ENCODE measurements around the gene SARS1. TPM values are rescaled to one million over a fixed set of nuclear protein-coding genes. Genes with fewer than 3 reads are reported as not detected.

SARS1 gene
- total and polyA plus RNA-seq, 2 donors (not counting 1 experiment from before 2014, with no cell fraction given): 237 to 437 TPM

DNA sequence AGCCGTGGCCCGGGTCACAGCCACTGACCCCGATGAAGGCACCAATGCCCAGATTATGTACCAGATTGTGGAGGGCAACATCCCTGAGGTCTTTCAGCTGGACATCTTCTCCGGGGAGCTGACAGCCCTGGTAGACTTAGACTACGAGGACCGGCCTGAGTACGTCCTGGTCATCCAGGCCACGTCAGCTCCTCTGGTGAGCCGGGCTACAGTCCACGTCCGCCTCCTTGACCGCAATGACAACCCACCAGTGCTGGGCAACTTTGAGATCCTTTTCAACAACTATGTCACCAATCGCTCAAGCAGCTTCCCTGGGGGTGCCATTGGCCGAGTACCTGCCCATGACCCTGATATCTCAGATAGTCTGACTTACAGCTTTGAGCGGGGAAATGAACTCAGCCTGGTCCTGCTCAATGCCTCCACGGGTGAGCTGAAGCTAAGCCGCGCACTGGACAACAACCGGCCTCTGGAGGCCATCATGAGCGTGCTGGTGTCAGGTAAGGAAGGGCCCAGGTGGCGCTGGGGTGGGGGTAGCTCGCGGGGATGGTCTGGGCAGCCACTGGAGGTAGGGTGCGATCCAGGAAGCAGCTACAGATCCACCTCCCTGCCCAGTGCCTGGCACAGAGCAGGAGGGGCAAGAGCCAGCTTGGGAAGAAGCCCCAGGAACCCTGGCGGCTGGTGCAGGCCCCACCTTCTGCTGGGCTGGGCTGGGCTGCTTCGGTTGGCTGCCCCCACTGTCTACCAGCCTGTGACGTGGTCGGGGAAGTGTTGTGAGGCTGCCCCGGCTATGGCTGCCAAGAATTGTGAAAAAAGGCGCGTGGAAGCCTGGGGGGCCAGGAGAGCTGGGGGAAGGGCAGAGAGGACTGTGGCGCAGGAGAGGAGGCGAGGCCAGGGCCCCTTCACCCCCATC, 39.4 kb downstream of the SARS1 start:
- Histone ChIP-seq H3K4me2 (ENCODE audit: extremely low read depth, insufficient read depth, low read length) (no peak overlapping the region), H3K27me3 (ENCODE audit: control insufficient read depth, insufficient read depth, low read length) (no peaks in the 10 kb centered on the region), H3K79me2 (ENCODE audit: control insufficient read depth, insufficient read depth, low read length) (no peaks in the 10 kb centered on the region), H3K27ac (ENCODE audit: insufficient read depth, low read length) (no peak overlapping the region), H3K36me3 (ENCODE audit: control insufficient read depth, insufficient read depth, low read length) (no peaks in the 10 kb centered on the region), H3K9ac (ENCODE audit: insufficient read depth, low read length) (no peak overlapping the region), H4K20me1 (ENCODE audit: control insufficient read depth, extremely low read depth, insufficient read depth, low read length) (no peaks in the 10 kb centered on the region), H2AFZ (ENCODE audit: low read length) (no peak overlapping the region), H3K9me3 (ENCODE audit: control insufficient read depth, insufficient read depth, low read depth, low read length) (no peaks in the 10 kb centered on the region), H3K4me3 (replicated peaks in 1 of 4; ENCODE audit: control extremely low read depth in 1 of 4, insufficient read depth in 1 of 4, low read depth in 3 of 4, low read length in 4 of 4) (no peak overlapping the region), H3K4me1 (ENCODE audit: control insufficient read depth, extremely low read depth, insufficient read depth, low read length) (peaks cover 5% of the 10 kb centered on the region)
- no peak for TF ChIP-seq EZH2 (IDR thresholded peaks at IDR 0.05; ENCODE audit: low read length, missing control alignments)
- TF ChIP-seq, protein P1, sequence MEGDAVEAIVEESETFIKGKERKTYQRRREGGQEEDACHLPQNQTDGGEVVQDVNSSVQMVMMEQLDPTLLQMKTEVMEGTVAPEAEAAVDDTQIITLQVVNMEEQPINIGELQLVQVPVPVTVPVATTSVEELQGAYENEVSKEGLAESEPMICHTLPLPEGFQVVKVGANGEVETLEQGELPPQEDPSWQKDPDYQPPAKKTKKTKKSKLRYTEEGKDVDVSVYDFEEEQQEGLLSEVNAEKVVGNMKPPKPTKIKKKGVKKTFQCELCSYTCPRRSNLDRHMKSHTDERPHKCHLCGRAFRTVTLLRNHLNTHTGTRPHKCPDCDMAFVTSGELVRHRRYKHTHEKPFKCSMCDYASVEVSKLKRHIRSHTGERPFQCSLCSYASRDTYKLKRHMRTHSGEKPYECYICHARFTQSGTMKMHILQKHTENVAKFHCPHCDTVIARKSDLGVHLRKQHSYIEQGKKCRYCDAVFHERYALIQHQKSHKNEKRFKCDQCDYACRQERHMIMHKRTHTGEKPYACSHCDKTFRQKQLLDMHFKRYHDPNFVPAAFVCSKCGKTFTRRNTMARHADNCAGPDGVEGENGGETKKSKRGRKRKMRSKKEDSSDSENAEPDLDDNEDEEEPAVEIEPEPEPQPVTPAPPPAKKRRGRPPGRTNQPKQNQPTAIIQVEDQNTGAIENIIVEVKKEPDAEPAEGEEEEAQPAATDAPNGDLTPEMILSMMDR (conservative IDR thresholded peaks at IDR 0.05 in 1 of 2, IDR thresholded peaks at IDR 0.05 in 1 of 2; ENCODE audit: low read depth in 1 of 2, low read length in 2 of 2): no peak
- DNase-seq (ENCODE audit: low read depth in 2 of 2): peak; percentile 13 to 42

DNA sequence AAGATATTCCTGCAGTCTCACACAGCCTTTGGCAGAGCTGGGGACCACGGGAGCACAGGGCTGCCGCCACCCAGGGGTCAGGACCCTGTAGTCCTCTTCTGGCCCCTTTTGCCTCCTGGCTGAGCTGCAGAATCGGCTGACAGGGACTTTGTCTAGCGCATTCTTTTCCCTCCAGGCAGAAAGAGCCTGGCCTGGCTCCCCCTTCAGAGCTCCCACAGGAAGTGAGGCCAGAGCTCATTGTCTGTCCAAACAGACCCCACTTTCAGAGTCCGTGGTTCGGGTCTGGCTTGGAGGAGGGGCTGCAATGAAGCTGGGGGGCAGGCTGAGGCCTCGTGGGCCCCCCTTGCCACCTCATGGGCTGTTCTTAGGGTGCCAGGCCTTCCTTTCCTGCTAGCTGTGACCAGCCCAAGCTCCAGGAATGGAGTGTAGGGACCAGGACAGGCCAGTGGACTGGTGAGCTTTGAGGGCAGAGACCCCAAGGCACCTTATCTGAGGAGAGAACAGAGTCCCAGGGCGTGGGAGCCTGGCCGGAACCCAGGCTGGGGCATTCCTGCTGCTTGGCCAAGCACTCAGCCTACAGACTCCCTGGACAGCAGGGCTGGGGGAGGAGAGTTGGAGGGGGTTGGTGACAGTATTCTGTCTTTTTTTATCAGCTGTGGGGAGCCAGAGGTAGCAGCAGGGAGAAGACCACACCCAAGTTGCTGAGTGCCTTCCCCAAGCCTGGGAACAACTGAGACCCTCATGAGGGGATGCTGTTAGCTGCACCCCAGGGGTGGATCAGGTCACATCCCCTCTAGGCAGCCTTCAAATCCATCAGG, 40.3 kb downstream of the SARS1 start:
- TF ChIP-seq, protein P1 (conservative IDR thresholded peaks at IDR 0.05 in 1 of 2, IDR thresholded peaks at IDR 0.05 in 1 of 2; ENCODE audit: low read depth in 1 of 2, low read length in 2 of 2): no peak
- no peak for TF ChIP-seq EZH2 (IDR thresholded peaks at IDR 0.05; ENCODE audit: low read length, missing control alignments)
- H3K36me3 ChIP-seq (ENCODE audit: control insufficient read depth, insufficient read depth, low read length): no peaks in the 10 kb centered on the region
- peak overlapping the region; percentile 16 for H3K9ac ChIP-seq (ENCODE audit: insufficient read depth, low read length)
- no peak overlapping the region for H3K4me3 ChIP-seq (replicated peaks in 1 of 4; ENCODE audit: control extremely low read depth in 1 of 4, insufficient read depth in 1 of 4, low read depth in 3 of 4, low read length in 4 of 4)
- no peaks in the 10 kb centered on the region for H4K20me1 ChIP-seq (ENCODE audit: control insufficient read depth, extremely low read depth, insufficient read depth, low read length)
- H3K27ac ChIP-seq (ENCODE audit: insufficient read depth, low read length): no peak overlapping the region
- peak overlapping the region; percentile 30 for H2AFZ ChIP-seq (ENCODE audit: low read length)
- DNase-seq (ENCODE audit: low read depth in 2 of 2): peak in 1 of 2 donors; percentile 48
- H3K79me2 ChIP-seq (ENCODE audit: control insufficient read depth, insufficient read depth, low read length): no peaks in the 10 kb centered on the region
- H3K9me3 ChIP-seq (ENCODE audit: control insufficient read depth, insufficient read depth, low read depth, low read length): no peaks in the 10 kb centered on the region
- no peak overlapping the region for H3K4me2 ChIP-seq (ENCODE audit: extremely low read depth, insufficient read depth, low read length)
- peaks cover 5% of the 10 kb centered on the region for H3K4me1 ChIP-seq (ENCODE audit: control insufficient read depth, extremely low read depth, insufficient read depth, low read length)
- no peaks in the 10 kb centered on the region for H3K27me3 ChIP-seq (ENCODE audit: control insufficient read depth, insufficient read depth, low read length)

DNA sequence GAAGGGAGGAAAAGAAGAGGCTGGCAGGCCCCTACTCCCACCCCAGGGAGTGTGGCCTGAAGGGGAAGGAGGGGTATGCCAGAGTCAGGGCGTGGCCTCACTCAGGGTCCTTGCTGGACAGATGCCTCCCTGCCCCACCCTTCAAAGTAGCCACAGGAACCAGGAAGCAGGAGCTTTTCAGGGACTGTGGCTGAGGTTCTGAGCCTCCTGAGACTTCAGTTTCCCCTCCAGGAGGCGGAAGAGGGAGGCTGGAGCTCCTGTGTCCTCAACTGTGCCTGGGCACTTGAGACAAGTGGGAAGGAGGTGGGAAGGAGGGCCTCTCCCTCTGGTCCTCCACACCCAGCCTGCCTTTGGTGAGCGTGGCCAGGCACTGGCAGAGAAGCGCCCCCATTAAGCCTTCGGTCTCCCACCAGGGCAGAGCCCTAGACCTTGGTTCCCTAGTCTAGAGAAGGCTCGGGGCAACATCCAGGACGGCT, 40.9 kb downstream of the SARS1 start:
- H3K27ac ChIP-seq (ENCODE audit: insufficient read depth, low read length): no peak overlapping the region
- H4K20me1 ChIP-seq (ENCODE audit: control insufficient read depth, extremely low read depth, insufficient read depth, low read length): no peaks in the 10 kb centered on the region
- H3K4me1 ChIP-seq (ENCODE audit: control insufficient read depth, extremely low read depth, insufficient read depth, low read length): peaks cover 5% of the 10 kb centered on the region
- no peak overlapping the region for H3K4me3 ChIP-seq (replicated peaks in 1 of 4; ENCODE audit: control extremely low read depth in 1 of 4, insufficient read depth in 1 of 4, low read depth in 3 of 4, low read length in 4 of 4)
- no peak overlapping the region for H2AFZ ChIP-seq (ENCODE audit: low read length)
- H3K4me2 ChIP-seq (ENCODE audit: extremely low read depth, insufficient read depth, low read length): no peak overlapping the region
- no peaks in the 10 kb centered on the region for H3K79me2 ChIP-seq (ENCODE audit: control insufficient read depth, insufficient read depth, low read length)
- no peak for DNase-seq (ENCODE audit: low read depth in 2 of 2)
- H3K9ac ChIP-seq (ENCODE audit: insufficient read depth, low read length): no peak overlapping the region
- TF ChIP-seq, protein P1 (conservative IDR thresholded peaks at IDR 0.05 in 1 of 2, IDR thresholded peaks at IDR 0.05 in 1 of 2; ENCODE audit: low read depth in 1 of 2, low read length in 2 of 2): no peak
- no peak for TF ChIP-seq EZH2 (IDR thresholded peaks at IDR 0.05; ENCODE audit: low read length, missing control alignments)
- no peaks in the 10 kb centered on the region for H3K36me3 ChIP-seq (ENCODE audit: control insufficient read depth, insufficient read depth, low read length)
- H3K27me3 ChIP-seq (ENCODE audit: control insufficient read depth, insufficient read depth, low read length): no peaks in the 10 kb centered on the region
- H3K9me3 ChIP-seq (ENCODE audit: control insufficient read depth, insufficient read depth, low read depth, low read length): no peaks in the 10 kb centered on the region
